Measurements from ENCODE around the gene EEPD1.

- no peak for TF ChIP-seq EZH2 (IDR thresholded peaks at IDR 0.05)
- TF ChIP-seq POLR2AphosphoS5 (IDR thresholded peaks at IDR 0.05; ENCODE audit: borderline replicate concordance, low read depth, low read length): no peak
Observed at GRCh38 chr7:36316319-36316718, 163.3 kb downstream of the EEPD1 start.

All from SK-N-MC (cell line).